Thyroid gland (tissue), 4 donors: Measurements from ENCODE around the gene SPATA25. TPM values are rescaled to one million over a fixed set of nuclear protein-coding genes. Genes with fewer than 3 reads are reported as not detected.

Source experiments
- DNase-seq, 2 donors: peaks; one replicate each; pipeline ENCODE4 v3.0.0-alpha.2; 2019
- H3K27ac ChIP-seq, 3 donors: fragments of 200-600 bp; sonication (generic); 1 replicate in 2 of 3; 2 replicates in 1 of 3; pipeline ENCODE4 v1.5.1; 2016 to 2019; ENCODE audit warnings: mild to moderate bottlenecking in 1 of 3, moderate library complexity in 1 of 3
- H3K27me3 ChIP-seq: fragments of 200-600 bp; sonication (generic); one replicate; pipeline ENCODE4 v1.5.1; 2019
- H3K36me3 ChIP-seq, 2 donors: fragments of 200-600 bp; sonication (generic); one replicate each; pipeline ENCODE4 v1.5.1; 2016 to 2019
- H3K4me1 ChIP-seq, 2 donors: fragments of 200-600 bp; sonication (generic); one replicate each; pipeline ENCODE4 v1.5.1; 2017 to 2019
- H3K4me3 ChIP-seq, 3 donors: fragments of 200-600 bp; sonication (generic); replicated peaks in 1 of 3; 1 replicate in 2 of 3; 2 replicates in 1 of 3; pipeline ENCODE4 v1.5.1; 2016; ENCODE audit warnings: mild to moderate bottlenecking in 1 of 3
- H3K9me3 ChIP-seq: fragments of 200-600 bp; sonication (generic); one replicate; pipeline ENCODE4 v1.5.1; 2017
- POLR2A ChIP-seq, 2 donors: fragments of 450-650 bp; IDR thresholded peaks; one replicate each; pipeline ENCODE4 v1.6.1; 2017; ENCODE audit warnings: antibody characterized with exemption in 2 of 2, mild to moderate bottlenecking in 2 of 2, moderate library complexity in 1 of 2
- WGBS, 2 donors: methylation state at CpG; one replicate each; pipeline ENCODE4 v1.1.5; 2017; 5-methylcytosine and 5-hydroxymethylcytosine counted together
- intact Hi-C: fragments of 100-400 bp; cut with DNase I; formaldehyde crosslinking; loops from one replicate; pipeline ENCODE4 v1.15.1; 2023
- total RNA-seq, 4 donors: library from RNA; depleted of rRNA; stranded (reverse); fragments of >200 nt; gene quantifications; one replicate each; pipeline ENCODE4 v1.2.3, GENCODE V29; 2016
- TF ChIP-seq, protein P1 (sequence below), 6 experiments: fragments of 200-600 bp in 3 of 6; fragments of 450-650 bp in 3 of 6; sonication (generic) in 3 of 6; IDR thresholded peaks; one replicate each; pipeline ENCODE4 v1.5.1; 2016 to 2019; ENCODE audit warnings: antibody characterized with exemption in 6 of 6, mild to moderate bottlenecking in 2 of 6, inconsistent platforms in 1 of 6, moderate library complexity in 1 of 6

SPATA25 gene
- total RNA-seq, 4 donors from 2014 or later = 3.0 to 8.8 (median 5.0) TPM; not detected in 1

DNA sequence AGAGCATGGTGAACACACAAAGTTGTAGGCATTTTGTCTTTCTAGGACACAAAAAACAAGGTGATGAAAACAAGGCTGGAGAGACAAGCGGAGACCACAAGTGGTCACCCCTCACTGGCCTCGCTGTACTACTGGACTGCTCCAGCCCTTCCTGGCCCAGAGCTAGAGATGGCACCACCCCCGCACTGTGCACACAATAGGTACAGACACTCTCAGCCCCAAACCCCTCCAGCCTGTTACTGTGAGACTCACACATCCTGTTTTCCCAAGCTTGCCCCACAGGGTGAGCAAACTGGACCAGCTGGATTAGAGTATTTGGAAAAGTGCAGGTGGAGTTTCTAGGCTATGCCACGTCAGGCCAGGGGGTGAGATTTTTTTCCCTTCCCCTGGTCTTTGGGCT lies 14.8 kb downstream of the SPATA25 start:
- no peaks in the 10 kb centered on the region for H3K27me3 ChIP-seq
- intact Hi-C loops = no loop called here
- TF ChIP-seq, protein P1, sequence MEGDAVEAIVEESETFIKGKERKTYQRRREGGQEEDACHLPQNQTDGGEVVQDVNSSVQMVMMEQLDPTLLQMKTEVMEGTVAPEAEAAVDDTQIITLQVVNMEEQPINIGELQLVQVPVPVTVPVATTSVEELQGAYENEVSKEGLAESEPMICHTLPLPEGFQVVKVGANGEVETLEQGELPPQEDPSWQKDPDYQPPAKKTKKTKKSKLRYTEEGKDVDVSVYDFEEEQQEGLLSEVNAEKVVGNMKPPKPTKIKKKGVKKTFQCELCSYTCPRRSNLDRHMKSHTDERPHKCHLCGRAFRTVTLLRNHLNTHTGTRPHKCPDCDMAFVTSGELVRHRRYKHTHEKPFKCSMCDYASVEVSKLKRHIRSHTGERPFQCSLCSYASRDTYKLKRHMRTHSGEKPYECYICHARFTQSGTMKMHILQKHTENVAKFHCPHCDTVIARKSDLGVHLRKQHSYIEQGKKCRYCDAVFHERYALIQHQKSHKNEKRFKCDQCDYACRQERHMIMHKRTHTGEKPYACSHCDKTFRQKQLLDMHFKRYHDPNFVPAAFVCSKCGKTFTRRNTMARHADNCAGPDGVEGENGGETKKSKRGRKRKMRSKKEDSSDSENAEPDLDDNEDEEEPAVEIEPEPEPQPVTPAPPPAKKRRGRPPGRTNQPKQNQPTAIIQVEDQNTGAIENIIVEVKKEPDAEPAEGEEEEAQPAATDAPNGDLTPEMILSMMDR (IDR thresholded peaks at IDR 0.05) = no peak
- no peak for TF ChIP-seq POLR2A (IDR thresholded peaks at IDR 0.05)
- WGBS, 2 donors = 79 to 95% methylated on average over 4 of the region's 4 CpGs
- no peak for DNase-seq
- H3K9me3 ChIP-seq = no peaks in the 10 kb centered on the region
- H3K4me3 ChIP-seq = no peak overlapping the region
- no peak overlapping the region for H3K27ac ChIP-seq
- H3K36me3 ChIP-seq = peaks cover 0 to 7% of the 10 kb centered on the region in 2 donors
- no peaks in the 10 kb centered on the region for H3K4me1 ChIP-seq

- H3K9me3 ChIP-seq = no peaks in the 10 kb centered on the region
- H3K27me3 ChIP-seq = no peaks in the 10 kb centered on the region
- no peak overlapping the region for H3K4me3 ChIP-seq
- intact Hi-C loops = no loop called here
- no peak for TF ChIP-seq POLR2A (IDR thresholded peaks at IDR 0.05)
- TF ChIP-seq, protein P1 (IDR thresholded peaks at IDR 0.05) = no peak
- no peaks in the 10 kb centered on the region for H3K36me3 ChIP-seq
- no peaks in the 10 kb centered on the region for H3K4me1 ChIP-seq
- no peak for DNase-seq
- no peak overlapping the region for H3K27ac ChIP-seq
Observed at GRCh38 chr20:45867819-45868176, 19.6 kb downstream of the SPATA25 start.

DNA sequence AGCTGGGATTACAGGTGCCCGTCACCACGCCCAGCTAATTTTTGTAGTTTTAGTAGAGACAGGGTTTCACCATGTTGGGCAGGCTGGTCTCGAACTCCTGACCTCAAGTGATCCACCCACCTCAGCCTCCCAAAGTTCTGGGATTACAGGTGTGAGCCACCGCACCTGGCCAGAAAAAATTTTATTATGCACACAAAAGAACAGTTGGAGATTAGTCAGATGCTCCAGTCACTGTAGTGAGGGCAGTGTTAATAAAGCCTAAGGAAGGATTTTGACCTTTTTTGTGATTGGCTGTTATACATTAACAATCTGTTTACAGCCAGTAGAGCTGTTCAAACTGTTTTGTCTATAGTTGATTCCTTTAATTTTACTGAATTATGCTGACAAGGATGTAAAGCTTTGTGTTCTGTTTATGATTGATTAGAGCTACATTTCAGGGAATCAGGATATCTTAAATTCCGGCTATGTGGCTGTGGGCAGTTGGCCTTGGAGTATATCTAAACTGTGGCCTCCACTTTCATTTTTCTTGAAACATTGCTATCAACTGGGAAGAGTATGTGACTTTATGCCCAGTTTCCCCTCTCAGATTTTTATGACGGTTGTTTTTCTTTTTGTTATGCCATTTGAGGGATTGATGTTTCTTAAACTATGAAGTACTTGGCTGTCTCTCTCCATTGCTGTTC lies 20.1 kb downstream of the SPATA25 start:
- TF ChIP-seq, protein P1 (IDR thresholded peaks at IDR 0.05) = no peak
- no peak for TF ChIP-seq POLR2A (IDR thresholded peaks at IDR 0.05)
- Histone ChIP-seq H3K9me3 (no peaks in the 10 kb centered on the region), H3K27me3 (no peaks in the 10 kb centered on the region), H3K36me3 (no peaks in the 10 kb centered on the region), H3K4me3 (no peak overlapping the region), H3K27ac (no peak overlapping the region), H3K4me1 (no peaks in the 10 kb centered on the region)
- WGBS, 2 donors = 86 to 97% methylated on average over 6 of the region's 6 CpGs
- intact Hi-C loops = no loop called here
- DNase-seq = no peak

- Histone ChIP-seq H3K4me1 (no peaks in the 10 kb centered on the region), H3K4me3 (no peak overlapping the region), H3K27ac (no peak overlapping the region), H3K27me3 (no peaks in the 10 kb centered on the region), H3K9me3 (no peaks in the 10 kb centered on the region), H3K36me3 (no peaks in the 10 kb centered on the region)
- TF ChIP-seq, protein P1 (IDR thresholded peaks at IDR 0.05) = no peak
- no peak for TF ChIP-seq POLR2A (IDR thresholded peaks at IDR 0.05)
- 92 to 95% methylated on average over 5 of the region's 5 CpGs for WGBS, 2 donors
- DNase-seq = no peak
- intact Hi-C loops = no loop called here
Observed at GRCh38 chr20:45866454-45866853, 21.0 kb downstream of the SPATA25 start.

DNA sequence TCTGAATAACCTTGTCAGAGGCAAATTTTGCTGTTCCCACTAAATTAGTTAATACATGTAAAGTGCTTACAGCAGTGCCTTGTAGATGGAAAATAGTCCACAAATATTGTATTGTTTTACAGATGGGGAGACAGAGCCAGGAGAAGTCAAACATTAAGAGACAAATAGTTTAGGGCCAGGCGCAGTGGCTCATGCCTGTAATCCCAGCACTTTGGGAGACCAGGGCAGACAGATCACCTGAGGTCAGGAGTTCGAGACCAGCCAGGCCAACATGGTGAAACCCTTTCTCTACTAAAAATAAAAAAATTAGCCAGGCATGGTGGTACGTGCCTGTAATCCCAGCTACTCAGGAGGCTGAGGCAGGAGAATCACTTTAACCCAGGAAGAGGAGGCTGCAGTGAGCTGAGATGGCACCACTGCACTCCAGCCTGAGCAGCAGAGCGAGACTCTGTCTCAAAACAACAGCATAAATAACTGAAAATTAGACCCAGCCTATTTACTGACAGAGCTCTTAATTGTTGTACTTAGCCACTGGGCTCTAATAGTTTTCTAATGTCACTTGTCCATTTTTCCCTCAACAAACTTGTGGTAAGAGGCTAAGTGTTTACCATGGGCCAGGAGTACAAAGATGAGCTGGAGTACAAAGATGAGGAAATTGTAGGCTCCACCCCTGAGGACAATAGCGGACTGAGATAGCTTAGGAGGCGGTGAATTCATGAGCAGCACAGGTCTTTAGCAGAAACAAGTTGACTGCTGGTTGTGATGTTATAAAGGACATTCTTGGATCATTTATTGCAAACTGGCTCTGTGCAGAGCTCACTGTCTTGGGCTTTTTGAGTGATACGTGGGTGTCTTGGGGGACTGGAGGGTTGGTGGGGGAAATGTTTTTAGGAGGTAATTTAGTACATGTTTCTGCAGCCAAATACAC lies 23.6 kb downstream of the SPATA25 start:
- Histone ChIP-seq H3K9me3 (no peaks in the 10 kb centered on the region), H3K4me1 (no peaks in the 10 kb centered on the region), H3K27me3 (no peaks in the 10 kb centered on the region), H3K4me3 (no peak overlapping the region), H3K36me3 (no peaks in the 10 kb centered on the region), H3K27ac (no peak overlapping the region)
- no peak for DNase-seq
- intact Hi-C loops = no loop called here
- TF ChIP-seq POLR2A (IDR thresholded peaks at IDR 0.05) = no peak
- TF ChIP-seq, protein P1 (IDR thresholded peaks at IDR 0.05) = no peak
- 92 to 95% methylated on average over 7 of the region's 7 CpGs for WGBS, 2 donors
